Right lung (tissue), 5 donors: ENCODE data around the gene SERGEF. TPM values are rescaled to one million over a fixed set of nuclear protein-coding genes. Genes with fewer than 3 reads are reported as not detected.

Experiments used
- DNase-seq, 2 donors: peaks; one replicate each; pipeline ENCODE4 v3.0.0-alpha.2; 2013
- polyA plus RNA-seq, 5 donors: library from polyadenylated mRNA; unstranded; fragments of 120-200 nt; gene quantifications; one replicate each; pipeline versions ENCODE4 v1.2.1 to v1.2.3, GENCODE V29; 2013; ENCODE audit warnings: inconsistent platforms in 1 of 5, low replicate concordance in 1 of 5; ENCODE audit not compliant: insufficient read length in 5 of 5, insufficient read depth in 1 of 5

Gene SERGEF
- polyA plus RNA-seq, 5 donors = 16.1 to 20.6 (median 17.9) TPM

DNA sequence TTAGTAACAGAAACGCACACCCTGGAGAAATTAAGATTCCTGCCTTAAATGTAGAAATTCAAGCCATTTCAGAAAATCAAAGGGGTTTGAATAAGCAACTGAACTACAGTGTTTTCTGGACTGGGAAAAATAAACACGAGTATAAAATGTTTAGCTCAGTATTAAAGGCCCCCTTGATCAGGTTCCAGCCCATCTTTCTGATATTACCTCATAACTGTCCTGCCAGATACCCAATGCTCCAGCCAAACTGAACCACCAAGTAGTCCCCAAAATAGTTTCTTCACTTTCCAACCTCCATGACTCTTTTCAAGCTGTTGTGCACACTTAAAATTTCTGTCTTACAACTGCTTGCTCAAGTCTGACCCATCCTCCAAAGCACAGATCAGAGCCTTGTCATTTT is 54.4 kb downstream of the SERGEF start:
- no peak for DNase-seq

GRCh38 chr11:17954395-17955252 is 58.2 kb downstream of the SERGEF start:
- no peak for DNase-seq

- no peak for DNase-seq
Measured at GRCh38 chr11:17952487-17952886, 60.4 kb downstream of the SERGEF start.

- no peak for DNase-seq
Measured at GRCh38 chr11:17951685-17952388, 61.0 kb downstream of the SERGEF start.

DNA sequence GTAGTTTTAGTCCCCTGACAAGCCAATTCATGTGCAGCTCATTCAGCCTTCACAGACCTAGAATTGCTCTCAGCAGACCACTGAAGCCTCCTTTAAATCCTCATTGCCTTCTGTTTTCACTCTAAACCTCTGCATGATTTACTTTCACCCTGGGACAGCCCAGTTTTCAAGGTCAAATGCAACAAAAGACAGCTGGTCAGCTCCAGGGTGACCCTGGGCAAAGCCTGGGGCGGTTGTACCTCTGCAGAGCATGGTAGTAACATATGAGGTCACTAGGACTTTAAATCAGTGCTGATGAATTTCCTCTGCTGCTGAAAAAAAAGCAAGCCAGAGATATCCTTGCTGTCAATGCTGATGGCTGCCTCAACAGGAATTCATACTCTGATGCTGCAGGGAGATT is 62.2 kb downstream of the SERGEF start:
- DNase-seq = no peak

GRCh38 chr11:17948296-17948695 is 64.6 kb downstream of the SERGEF start:
- no peak for DNase-seq

DNA sequence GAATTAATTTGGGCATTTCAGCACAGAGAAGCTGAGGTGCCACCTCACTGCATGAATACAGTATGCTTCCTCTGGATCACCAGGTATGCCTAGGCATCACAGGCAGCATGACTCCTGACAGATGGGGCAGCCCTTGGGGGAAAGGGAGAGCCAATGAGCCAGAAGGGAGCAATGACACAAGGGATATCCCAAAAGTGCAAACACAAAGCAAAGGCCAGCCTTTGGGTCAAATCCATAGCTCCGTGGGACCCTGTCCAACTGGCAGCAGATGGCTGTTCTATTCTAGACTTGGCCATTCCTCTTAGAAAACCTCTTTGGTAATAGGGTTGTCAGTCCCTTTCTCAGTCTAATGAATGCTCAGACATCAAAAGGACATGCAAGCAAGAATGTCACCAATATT is 73.3 kb downstream of the SERGEF start:
- DNase-seq = no peak

GRCh38 chr11:17936790-17937189 is 76.1 kb downstream of the SERGEF start:
- no peak for DNase-seq

- DNase-seq = no peak
Measured at GRCh38 chr11:17934194-17934593, 78.7 kb downstream of the SERGEF start.

GRCh38 chr11:17933708-17934107 is 79.1 kb downstream of the SERGEF start:
- DNase-seq = no peak

DNA sequence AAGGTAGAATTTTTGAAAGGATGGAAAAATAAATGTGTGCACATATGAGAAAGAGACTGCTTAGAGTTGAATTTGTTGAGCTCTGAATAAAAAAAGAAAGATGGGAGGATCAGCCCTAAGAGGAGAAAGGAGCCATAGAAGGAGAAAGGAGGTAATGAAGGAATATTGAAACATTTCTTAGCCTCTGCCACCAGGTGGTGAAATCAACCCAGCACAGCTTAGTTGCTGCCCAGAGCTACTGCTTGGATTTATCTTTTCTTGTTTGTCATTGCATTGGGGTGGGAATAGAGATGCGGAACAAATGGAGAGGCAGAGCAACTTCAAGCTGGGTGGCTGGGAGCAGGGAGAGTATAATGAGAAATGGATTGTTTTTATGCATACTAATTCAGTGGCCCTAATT is 80.4 kb downstream of the SERGEF start:
- no peak for DNase-seq

GRCh38 chr11:17931595-17931994 is 81.3 kb downstream of the SERGEF start:
- DNase-seq = no peak

GRCh38 chr11:17930544-17931125 is 82.2 kb downstream of the SERGEF start:
- no peak for DNase-seq

- no peak for DNase-seq
Measured at GRCh38 chr11:17929171-17929570, 83.7 kb downstream of the SERGEF start.

DNA sequence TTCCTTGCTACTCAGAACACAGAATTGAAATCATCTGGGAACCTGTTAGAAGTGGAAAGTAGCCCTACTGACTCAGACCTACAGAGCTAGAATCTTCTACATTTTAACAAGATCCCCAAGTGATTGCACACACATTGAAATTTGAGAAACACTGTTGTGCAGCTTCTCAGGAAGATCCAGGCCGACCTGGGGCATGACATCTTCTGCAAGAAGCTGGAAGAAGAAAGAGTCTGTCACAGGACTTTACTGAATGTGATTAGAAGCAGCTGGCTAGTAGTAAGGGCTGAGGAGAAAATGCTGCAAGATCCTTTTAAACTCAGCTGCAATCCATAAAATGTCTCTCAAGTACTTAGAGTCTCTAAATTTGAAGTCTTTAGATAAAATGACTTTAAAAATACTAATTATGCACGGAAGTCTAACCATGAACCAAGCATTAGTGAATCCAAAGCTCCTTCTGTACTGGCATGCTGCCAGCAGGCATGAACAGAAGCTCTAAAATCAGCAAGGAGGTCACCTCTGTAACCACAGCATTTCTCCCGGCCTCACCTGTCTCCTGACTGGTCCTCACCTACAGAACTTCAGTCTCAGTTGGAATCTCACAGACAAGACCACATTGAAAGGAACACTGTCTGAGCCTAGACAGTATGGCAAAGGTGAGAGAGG is 85.0 kb downstream of the SERGEF start:
- DNase-seq = peak; percentile 26

- no peak for DNase-seq
Measured at GRCh38 chr11:17927041-17927440, 85.8 kb downstream of the SERGEF start.

DNA sequence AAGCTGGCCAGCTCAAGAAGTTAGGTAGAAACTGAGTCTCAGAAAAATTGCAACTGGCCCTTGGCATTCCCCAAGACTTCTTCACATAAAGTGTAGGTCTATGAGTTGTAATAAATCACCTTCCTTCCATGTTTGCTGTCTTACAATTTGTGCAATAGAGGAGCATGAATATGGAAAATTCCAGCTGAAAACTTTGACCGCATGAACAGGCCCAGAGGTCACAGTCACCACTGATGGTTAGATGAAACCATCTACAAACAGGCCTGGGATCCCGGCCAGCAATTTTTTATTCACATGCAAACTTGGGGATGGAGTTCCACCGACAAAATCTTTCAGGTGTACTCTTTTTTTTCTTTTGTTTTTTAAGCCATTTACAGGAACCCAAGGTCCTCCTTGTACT is 88.1 kb downstream of the SERGEF start:
- no peak for DNase-seq

DNA sequence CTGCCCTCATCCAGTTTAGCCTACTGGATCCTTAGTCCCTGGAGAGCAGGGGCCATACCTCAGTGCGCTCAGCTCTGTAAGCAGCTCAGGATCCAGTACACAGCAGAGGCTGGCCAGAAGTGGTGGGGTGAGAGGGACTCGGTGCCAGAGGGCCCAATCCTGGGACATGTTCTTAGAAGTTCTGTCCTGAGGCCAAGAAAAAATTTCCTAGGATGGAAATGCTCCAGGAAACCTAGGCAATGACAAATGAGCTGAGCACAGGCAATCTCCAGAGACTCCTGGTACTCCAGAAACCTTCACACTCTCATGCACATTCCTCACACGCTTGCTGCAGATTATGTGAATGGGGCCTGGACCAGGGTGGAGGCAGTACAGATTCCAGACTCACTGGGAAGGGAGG is 89.6 kb downstream of the SERGEF start:
- no peak for DNase-seq

DNA sequence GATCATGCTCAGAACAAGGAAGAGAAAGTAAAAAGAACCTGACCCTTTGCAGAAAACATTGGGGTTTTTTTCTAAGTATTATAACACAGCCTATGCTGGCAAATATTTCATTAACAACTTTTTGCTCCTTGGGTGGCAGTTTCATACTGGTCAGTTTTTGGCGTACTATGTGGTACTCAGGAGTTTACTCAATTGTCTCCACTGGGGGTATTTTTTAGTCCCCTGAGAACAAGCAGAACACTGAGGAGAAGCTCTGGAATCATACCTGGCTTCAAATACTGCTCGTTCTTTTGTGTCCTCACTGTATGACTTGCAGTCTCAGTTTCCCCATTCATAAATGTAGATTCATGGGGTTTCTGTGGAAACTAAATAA is 90.4 kb downstream of the SERGEF start:
- no peak for DNase-seq

DNA sequence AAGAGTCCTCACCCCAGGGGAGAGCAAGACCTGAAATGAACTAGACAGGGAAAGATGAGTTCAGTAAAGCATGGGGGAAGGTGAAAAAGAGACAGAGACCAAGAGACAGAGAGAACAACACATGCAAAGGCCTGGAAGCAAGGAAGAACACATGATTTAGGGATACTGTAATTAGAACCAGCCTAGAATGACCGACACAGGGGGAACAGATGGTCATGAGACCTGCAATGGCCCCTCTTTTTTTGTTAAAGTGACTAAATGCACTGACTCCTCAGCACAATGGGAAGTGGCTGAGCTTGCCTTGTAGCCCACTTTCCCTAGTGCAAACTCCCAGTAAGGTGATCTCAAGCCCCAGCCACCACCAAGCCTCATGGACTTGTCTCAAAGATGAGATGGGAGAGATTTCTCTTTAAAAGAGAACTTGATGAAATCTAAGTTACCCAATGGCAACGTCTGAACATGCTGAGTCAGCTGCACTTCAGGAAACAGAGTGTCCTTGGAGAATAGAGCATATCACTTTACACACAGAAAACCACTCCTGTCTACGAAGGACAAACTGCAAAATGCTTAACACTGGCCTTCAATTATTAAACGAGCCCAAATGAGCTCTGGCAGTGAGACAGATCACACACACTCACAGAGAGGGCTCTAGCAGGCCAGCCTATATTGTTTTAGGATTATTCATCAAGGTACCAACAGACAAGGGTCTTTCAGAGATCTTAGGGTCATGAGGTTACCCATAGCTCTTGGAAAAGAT is 91.0 kb downstream of the SERGEF start:
- DNase-seq = no peak

DNA sequence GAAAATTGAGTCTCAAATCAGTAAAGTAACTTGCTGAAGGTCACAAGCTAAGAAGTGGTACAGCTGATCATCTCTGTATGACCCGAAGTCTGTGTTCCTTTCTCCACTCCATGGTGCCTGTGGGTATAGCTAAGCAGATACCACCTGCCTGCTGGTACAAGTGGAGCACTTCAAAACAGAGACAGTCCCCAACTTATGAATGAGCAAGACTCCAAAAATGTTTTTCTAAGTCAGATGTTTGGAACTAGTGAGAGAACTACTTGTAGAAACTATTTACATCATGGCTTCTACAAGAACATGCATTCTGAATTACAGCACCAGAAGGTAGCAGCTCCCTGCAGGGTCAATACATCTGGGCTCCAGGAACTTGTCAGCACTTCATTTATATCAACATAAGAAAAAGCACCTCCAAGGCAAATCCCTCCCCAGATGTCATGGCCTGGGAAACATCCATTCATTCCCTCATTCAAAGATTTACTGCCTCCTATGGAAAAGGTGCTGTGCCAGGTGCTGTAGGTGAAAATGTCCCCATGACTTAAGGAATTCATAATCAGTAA is 94.7 kb downstream of the SERGEF start:
- no peak for DNase-seq
